CD14-positive monocyte (primary cell): ENCODE data around the gene HSBP1. TPM values are rescaled to one million over a fixed set of nuclear protein-coding genes. Genes with fewer than 3 reads are reported as not detected.

Experiments
- DNase-seq, 3 donors: peaks; one replicate each; pipeline ENCODE4 v3.0.0-alpha.2; 2011 to 2022
- H2AFZ ChIP-seq: 2 replicates; pipeline ENCODE4 v1.6.0; 2012; ENCODE audit warnings: mild to moderate bottlenecking, low read depth, low read length, inconsistent platforms; ENCODE audit not compliant: insufficient read depth, poor library complexity, severe bottlenecking
- H3K27ac ChIP-seq, 2 donors: 1 replicate in 1 of 2; 2 replicates in 1 of 2; pipeline ENCODE4 v1.5.1; 2012 to 2013; ENCODE audit warnings: low read length in 2 of 2, control low read depth in 1 of 2, inconsistent platforms in 1 of 2, low read depth in 1 of 2, mild to moderate bottlenecking in 1 of 2
- H3K27me3 ChIP-seq, 2 donors: one replicate each; pipeline versions ENCODE4 v1.6.0 to v1.6.1; 2011 to 2013; ENCODE audit warnings: low read length in 2 of 2; ENCODE audit not compliant: control insufficient read depth in 2 of 2, insufficient read depth in 2 of 2
- H3K36me3 ChIP-seq, 2 donors: replicated peaks in 1 of 2; 1 replicate in 1 of 2; 2 replicates in 1 of 2; pipeline versions ENCODE4 v1.5.1 to v1.6.1; 2012 to 2013; ENCODE audit warnings: low read length in 2 of 2, control low read depth in 1 of 2, inconsistent platforms in 1 of 2, mild to moderate bottlenecking in 1 of 2; ENCODE audit not compliant: insufficient read depth in 2 of 2, control insufficient read depth in 1 of 2
- H3K4me1 ChIP-seq, 2 donors: 1 replicate in 1 of 2; 2 replicates in 1 of 2; pipeline versions ENCODE4 v1.5.1 to v1.6.1; 2012 to 2013; ENCODE audit warnings: low read length in 2 of 2, control low read depth in 1 of 2, inconsistent platforms in 1 of 2, mild to moderate bottlenecking in 1 of 2, moderate library complexity in 1 of 2; ENCODE audit not compliant: insufficient read depth in 2 of 2, control insufficient read depth in 1 of 2
- H3K4me2 ChIP-seq: replicated peaks from 2 replicates; pipeline ENCODE3; 2012; ENCODE audit warnings: low read length, moderate library complexity, mild to moderate bottlenecking; ENCODE audit not compliant: poor library complexity, severe bottlenecking; ENCODE audit errors: extremely low read depth
- H3K4me3 ChIP-seq, 3 experiments: fragments of 200-600 bp in 1 of 3; sonication (generic) in 1 of 3; replicated peaks in 1 of 3; 1 replicate in 2 of 3; 2 replicates in 1 of 3; pipeline ENCODE4 v1.5.1; 2011 to 2013; ENCODE audit warnings: low read length in 3 of 3, mild to moderate bottlenecking in 3 of 3, control low read depth in 2 of 3, low read depth in 2 of 3, inconsistent platforms in 1 of 3, moderate library complexity in 1 of 3
- H3K79me2 ChIP-seq: 2 replicates; pipeline ENCODE4 v1.6.0; 2012; ENCODE audit warnings: mild to moderate bottlenecking, control low read depth, inconsistent platforms, low read length, moderate library complexity; ENCODE audit not compliant: insufficient read depth
- H3K9ac ChIP-seq: 2 replicates; pipeline ENCODE4 v1.6.0; 2017; ENCODE audit warnings: low read length, mild to moderate bottlenecking; ENCODE audit not compliant: insufficient read depth, poor library complexity, severe bottlenecking
- H3K9me3 ChIP-seq, 2 donors: replicated peaks in 1 of 2; 1 replicate in 1 of 2; 2 replicates in 1 of 2; pipeline versions ENCODE4 v1.5.1 to v1.6.1; 2012 to 2013; ENCODE audit warnings: low read length in 2 of 2, control low read depth in 1 of 2; ENCODE audit not compliant: control insufficient read depth in 1 of 2, insufficient read depth in 1 of 2
- H4K20me1 ChIP-seq: 2 replicates; pipeline ENCODE4 v1.6.0; 2012; ENCODE audit warnings: mild to moderate bottlenecking, low read length, control low read depth, moderate library complexity; ENCODE audit not compliant: insufficient read depth
- H3K27ac Mint-ChIP-seq, 7 donors: one replicate each; pipeline ENCODE4 v1.8.0; 2020; ENCODE audit warnings: mild to moderate bottlenecking in 7 of 7, mixed read lengths in 7 of 7, moderate library complexity in 6 of 7, inconsistent platforms in 2 of 7
- H3K27me3 Mint-ChIP-seq, 3 donors: one replicate each; pipeline ENCODE4 v1.8.0; 2021 to 2022; ENCODE audit warnings: low read depth in 3 of 3, mild to moderate bottlenecking in 3 of 3, mixed read lengths in 3 of 3, moderate library complexity in 3 of 3, inconsistent platforms in 1 of 3
- H3K36me3 Mint-ChIP-seq, 2 donors: one replicate each; pipeline ENCODE4 v1.8.0; 2020; ENCODE audit warnings: mixed read lengths in 2 of 2, inconsistent platforms in 1 of 2, mild to moderate bottlenecking in 1 of 2
- H3K4me1 Mint-ChIP-seq: one replicate; pipeline ENCODE4 v1.8.0; 2020; ENCODE audit warnings: mild to moderate bottlenecking, mixed read lengths
- H3K4me3 Mint-ChIP-seq, 2 donors: one replicate each; pipeline ENCODE4 v1.8.0; 2020; ENCODE audit warnings: mild to moderate bottlenecking in 2 of 2, mixed read lengths in 2 of 2, moderate library complexity in 1 of 2
- H3K9me3 Mint-ChIP-seq, 7 donors: one replicate each; pipeline ENCODE4 v1.8.0; 2020 to 2022; ENCODE audit warnings: mixed read lengths in 7 of 7, mild to moderate bottlenecking in 6 of 7, moderate library complexity in 6 of 7, inconsistent platforms in 2 of 7
- WGBS: methylation state at CpG from one replicate; pipeline ENCODE4 v1.1.5; 2013; ENCODE audit warnings: missing lambda C conversion rate; ENCODE audit not compliant: insufficient coverage; 5-methylcytosine and 5-hydroxymethylcytosine counted together
- intact Hi-C, 2 donors: fragments of 100-400 bp; cut with micrococcal nuclease; formaldehyde crosslinking; loops; one replicate each; pipeline versions ENCODE4 v1.15.0 to v1.15.1; 2023
- polyA plus RNA-seq, 3 donors: library from polyadenylated mRNA; depleted of rRNA in 1 of 3; unstranded in 2 of 3; stranded (reverse) in 1 of 3; fragments of 300-500 nt in 2 of 3; fragments of >200 nt in 1 of 3; fragmentation: Illumina TruSeq in 2 of 3; gene quantifications; 1 replicate in 2 of 3; 2 replicates in 1 of 3; pipeline ENCODE4 v1.2.3, GENCODE V29; 2012 to 2021
- TF ChIP-seq, protein P1 (sequence below): fragments of 200-600 bp; IDR thresholded peaks from one replicate; pipeline ENCODE4 v1.8.0; 2022; ENCODE audit warnings: antibody characterized with exemption, mild to moderate bottlenecking

The HSBP1 gene
- polyA plus RNA-seq, 3 donors = 16.9 to 194 (median 178) TPM

DNA sequence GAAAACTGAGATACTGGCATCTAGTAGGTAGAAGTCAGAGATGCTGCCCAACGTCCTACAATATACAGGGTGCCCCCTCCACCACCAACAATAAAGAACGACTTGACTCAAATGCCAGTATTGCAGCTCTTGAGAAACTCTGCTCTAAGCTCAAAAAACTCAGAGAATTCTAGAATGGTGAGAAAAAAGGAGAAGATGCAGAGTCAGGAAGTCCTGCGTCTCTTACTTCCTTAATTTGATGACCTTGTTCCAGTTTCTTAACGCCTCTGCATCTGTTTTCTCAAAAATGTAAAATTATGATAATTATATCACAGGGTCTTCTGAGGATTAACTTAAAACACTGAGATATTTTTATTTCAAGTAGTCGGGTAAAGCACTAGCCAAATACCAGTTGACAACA is 1.7 kb upstream of the HSBP1 start:
- H3K9me3 Mint-ChIP-seq = peaks cover 0 to 7% (median 2%) of the 10 kb centered on the region in 7 donors
- H3K4me1 ChIP-seq = peaks cover 62 to 66% of the 10 kb centered on the region in 2 donors

DNA sequence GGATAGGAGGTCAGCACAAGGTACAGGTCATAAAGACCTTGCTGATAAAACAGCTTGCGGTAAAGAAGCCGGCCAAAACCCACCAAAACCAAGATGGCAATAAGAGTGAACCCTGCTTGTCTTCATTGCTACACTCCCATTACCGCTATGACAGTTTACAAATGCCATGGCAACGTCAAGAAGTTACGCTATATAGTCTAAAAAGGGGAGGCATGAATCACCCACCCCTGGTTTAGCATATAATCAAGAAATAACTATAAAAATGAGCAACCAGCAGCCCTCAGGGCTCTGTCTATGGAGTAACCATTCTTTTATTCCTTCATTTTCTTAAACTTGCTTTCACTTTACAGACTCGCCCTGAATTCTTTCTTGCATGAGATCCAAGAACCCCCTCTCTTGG is 1.0 kb upstream of the HSBP1 start:
- Mint-ChIP-seq H3K4me1 (peaks cover 75% of the 10 kb centered on the region), H3K27me3 (no peaks in the 10 kb centered on the region), H3K36me3 (peaks cover 30 to 32% of the 10 kb centered on the region in 2 donors), H3K4me3 (no peak overlapping the region), H3K27ac (peak overlapping the region; percentile 93 to 99 (median 97)), H3K9me3 (peaks cover 0 to 7% (median 2%) of the 10 kb centered on the region in 7 donors)
- Histone ChIP-seq H3K4me1 (peaks cover 62 to 66% of the 10 kb centered on the region in 2 donors), H4K20me1 (peaks cover 26% of the 10 kb centered on the region), H3K4me2 (peak overlapping the region; percentile 55), H3K9ac (peak overlapping the region; percentile 95), H3K27ac (peak overlapping the region; percentile 90 to 93), H3K9me3 (no peaks in the 10 kb centered on the region), H3K4me3 (peak overlapping the region in 1 of 3 experiments; percentile 55), H3K79me2 (peaks cover 35% of the 10 kb centered on the region), H3K36me3 (peaks cover 13 to 23% of the 10 kb centered on the region in 2 donors), H3K27me3 (no peaks in the 10 kb centered on the region), H2AFZ (no peak overlapping the region)
- DNase-seq = peak; percentile 44 to 72 (median 51)
- TF ChIP-seq, protein P1, sequence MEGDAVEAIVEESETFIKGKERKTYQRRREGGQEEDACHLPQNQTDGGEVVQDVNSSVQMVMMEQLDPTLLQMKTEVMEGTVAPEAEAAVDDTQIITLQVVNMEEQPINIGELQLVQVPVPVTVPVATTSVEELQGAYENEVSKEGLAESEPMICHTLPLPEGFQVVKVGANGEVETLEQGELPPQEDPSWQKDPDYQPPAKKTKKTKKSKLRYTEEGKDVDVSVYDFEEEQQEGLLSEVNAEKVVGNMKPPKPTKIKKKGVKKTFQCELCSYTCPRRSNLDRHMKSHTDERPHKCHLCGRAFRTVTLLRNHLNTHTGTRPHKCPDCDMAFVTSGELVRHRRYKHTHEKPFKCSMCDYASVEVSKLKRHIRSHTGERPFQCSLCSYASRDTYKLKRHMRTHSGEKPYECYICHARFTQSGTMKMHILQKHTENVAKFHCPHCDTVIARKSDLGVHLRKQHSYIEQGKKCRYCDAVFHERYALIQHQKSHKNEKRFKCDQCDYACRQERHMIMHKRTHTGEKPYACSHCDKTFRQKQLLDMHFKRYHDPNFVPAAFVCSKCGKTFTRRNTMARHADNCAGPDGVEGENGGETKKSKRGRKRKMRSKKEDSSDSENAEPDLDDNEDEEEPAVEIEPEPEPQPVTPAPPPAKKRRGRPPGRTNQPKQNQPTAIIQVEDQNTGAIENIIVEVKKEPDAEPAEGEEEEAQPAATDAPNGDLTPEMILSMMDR = no peak
- WGBS = 100% methylated on average over 1 of the region's 6 CpGs
- intact Hi-C loops = loop anchor here (5.0 kb wide), 1 partner anchor 64 kb away; no protein-coding TSS in a partner anchor

More for the DNA sequence above, 1.7 kb upstream of the HSBP1 start:
- Mint-ChIP-seq H3K4me1 (peaks cover 75% of the 10 kb centered on the region), H3K4me3 (peak overlapping the region; percentile 6 to 79), H3K27ac (peak overlapping the region; percentile 93 to 99 (median 97)), H3K27me3 (peaks cover 0 to 1% (median 0%) of the 10 kb centered on the region in 3 donors), H3K36me3 (peaks cover 23 to 26% of the 10 kb centered on the region in 2 donors)
- DNase-seq = peak; percentile 67 to 87 (median 81)
- Histone ChIP-seq H3K4me3 (peak overlapping the region; percentile 2 to 55 (median 20)), H3K27ac (peak overlapping the region; percentile 90 to 93), H3K9me3 (no peaks in the 10 kb centered on the region), H3K79me2 (peaks cover 31% of the 10 kb centered on the region), H3K36me3 (peaks cover 6 to 16% of the 10 kb centered on the region in 2 donors), H3K9ac (peak overlapping the region; percentile 44), H4K20me1 (peaks cover 21% of the 10 kb centered on the region), H2AFZ (peak overlapping the region; percentile 44), H3K4me2 (peak overlapping the region; percentile 55), H3K27me3 (no peaks in the 10 kb centered on the region)
- TF ChIP-seq, protein P1 = no peak
- intact Hi-C loops = loop anchor here (5.0 kb wide), 1 partner anchor 64 kb away; no protein-coding TSS in a partner anchor
- no CpG with 5 or more reads among the region's 5 CpGs for WGBS
